Measurements from ENCODE around the gene CRY1.
"Not testable (repeated sequence)": the region's sequence is repeated elsewhere in the genome, so short reads cannot be mapped to it uniquely, and the experiment has no call there.

The CRY1 gene

GRCh38 chr12:107108366-107108765, 15.0 kb upstream of the CRY1 start:
- not testable (repeated sequence) for DNase-seq

GRCh38 chr12:107107381-107107780, 14.0 kb upstream of the CRY1 start:
- DNase-seq = no peak

- no peak for DNase-seq
Measured at GRCh38 chr12:107106241-107107025, 13.1 kb upstream of the CRY1 start.

- DNase-seq = no peak
Measured at GRCh38 chr12:107105410-107105703, 12.0 kb upstream of the CRY1 start.

- DNase-seq = no peak
Measured at GRCh38 chr12:107103516-107103915, 10.2 kb upstream of the CRY1 start.

- DNase-seq = no peak
Measured at GRCh38 chr12:107103097-107103496, 9.7 kb upstream of the CRY1 start.

GRCh38 chr12:107102294-107102693, 8.9 kb upstream of the CRY1 start:
- no peak for DNase-seq

- no peak for DNase-seq
Measured at GRCh38 chr12:107101651-107102050, 8.3 kb upstream of the CRY1 start.

- no peak for DNase-seq
Measured at GRCh38 chr12:107099917-107100316, 6.6 kb upstream of the CRY1 start.

- no peak for DNase-seq
Measured at GRCh38 chr12:107096571-107096970, 3.2 kb upstream of the CRY1 start.

GRCh38 chr12:107094183-107094448, 767 bp upstream of the CRY1 start:
- no peak for DNase-seq

GRCh38 chr12:107092669-107093416, 506 bp downstream of the CRY1 start:
- DNase-seq = peak; percentile 62 to 67

- DNase-seq = peak; percentile 29 to 70
Measured at GRCh38 chr12:107091989-107092641, 1.2 kb downstream of the CRY1 start.

GRCh38 chr12:107091381-107091780, 2.0 kb downstream of the CRY1 start:
- DNase-seq = no peak

- no peak for DNase-seq
Measured at GRCh38 chr12:107090711-107091110, 2.6 kb downstream of the CRY1 start.

GRCh38 chr12:107088912-107089311, 4.4 kb downstream of the CRY1 start:
- no peak for DNase-seq

- no peak for DNase-seq
Measured at GRCh38 chr12:107086314-107086713, 7.0 kb downstream of the CRY1 start.

- DNase-seq = no peak
Measured at GRCh38 chr12:107081778-107082177, 11.6 kb downstream of the CRY1 start.

- no peak for DNase-seq
Measured at GRCh38 chr12:107080299-107080698, 13.1 kb downstream of the CRY1 start.

- peak in 1 of 2 donors; percentile 45 for DNase-seq
Measured at GRCh38 chr12:107079172-107080011, 14.0 kb downstream of the CRY1 start.

GRCh38 chr12:107073266-107073665, 20.1 kb downstream of the CRY1 start:
- not testable (repeated sequence) for DNase-seq

- DNase-seq = no peak
Measured at GRCh38 chr12:107066691-107067090, 26.7 kb downstream of the CRY1 start.

GRCh38 chr12:107064687-107065086, 28.7 kb downstream of the CRY1 start:
- DNase-seq = no peak
